Natural killer cell (primary cell): ENCODE data around the gene PHLDB2. TPM values are rescaled to one million over a fixed set of nuclear protein-coding genes. Genes with fewer than 3 reads are reported as not detected.

Experiments
- ATAC-seq, 3 donors: fragments of 150-1000 bp in 2 of 3; fragments of 200-7000 bp in 1 of 3; cut with Tn5 transposase; 1 replicate in 1 of 3; 2 replicates in 2 of 3; pipeline ENCODE4 v1.10.0; 2021; ENCODE audit warnings: mild to moderate bottlenecking in 2 of 3, moderate library complexity in 2 of 3
- DNase-seq, 2 donors: peaks; one replicate each; pipeline versions ENCODE4 v3.0.0 to v3.0.0-alpha.2; 2013 to 2021; ENCODE audit warnings: mixed read lengths in 1 of 2
- H3K27ac ChIP-seq: one replicate; pipeline ENCODE4 v1.5.1; 2013; ENCODE audit warnings: mild to moderate bottlenecking, low read length
- H3K27me3 ChIP-seq: one replicate; pipeline ENCODE4 v1.6.1; 2013; ENCODE audit warnings: low read length; ENCODE audit not compliant: control insufficient read depth, insufficient read depth
- H3K36me3 ChIP-seq: one replicate; pipeline ENCODE4 v1.6.1; 2013; ENCODE audit warnings: low read length; ENCODE audit not compliant: control insufficient read depth, insufficient read depth
- H3K4me1 ChIP-seq: one replicate; pipeline ENCODE4 v1.6.1; 2013; ENCODE audit warnings: low read length; ENCODE audit not compliant: control insufficient read depth, insufficient read depth
- H3K4me3 ChIP-seq: one replicate; pipeline ENCODE4 v1.5.1; 2013; ENCODE audit warnings: low read length
- H3K9me3 ChIP-seq: one replicate; pipeline ENCODE4 v1.6.1; 2013; ENCODE audit warnings: low read length; ENCODE audit not compliant: control insufficient read depth, insufficient read depth
- H3K27ac Mint-ChIP-seq, 2 donors: one replicate each; pipeline ENCODE4 v1.8.0; 2022; ENCODE audit warnings: mild to moderate bottlenecking in 2 of 2, mixed read lengths in 2 of 2, moderate library complexity in 1 of 2
- H3K27me3 Mint-ChIP-seq, 2 donors: one replicate each; pipeline ENCODE4 v1.8.0; 2022; ENCODE audit warnings: low read depth in 2 of 2, mixed read lengths in 2 of 2
- H3K36me3 Mint-ChIP-seq: one replicate; pipeline ENCODE4 v1.8.0; 2022; ENCODE audit warnings: mixed read lengths
- H3K4me1 Mint-ChIP-seq, 2 donors: one replicate each; pipeline ENCODE4 v1.8.0; 2022; ENCODE audit warnings: mixed read lengths in 2 of 2
- H3K4me3 Mint-ChIP-seq: one replicate; pipeline ENCODE4 v1.8.0; 2022; ENCODE audit warnings: mild to moderate bottlenecking, moderate library complexity, mixed read lengths
- H3K9me3 Mint-ChIP-seq, 2 donors: one replicate each; pipeline ENCODE4 v1.8.0; 2022; ENCODE audit warnings: mixed read lengths in 2 of 2
- CTCF ChIP-seq: fragments of 200-600 bp; IDR thresholded peaks from one replicate; pipeline ENCODE4 v1.8.0; 2022; ENCODE audit warnings: antibody characterized with exemption
- WGBS: methylation state at CpG from one replicate; pipeline ENCODE4 v1.1.7; 2013; ENCODE audit warnings: missing lambda C conversion rate; ENCODE audit not compliant: insufficient coverage; 5-methylcytosine and 5-hydroxymethylcytosine counted together
- intact Hi-C: fragments of 100-400 bp; cut with micrococcal nuclease; formaldehyde crosslinking; loops from one replicate; pipeline ENCODE4 v1.14.2; 2022
- total RNA-seq, 4 donors: library from RNA; stranded (reverse); fragments of 120-200 nt in 1 of 4; gene quantifications; one replicate each; pipeline versions ENCODE4 v1.2.3 to v1.2.4, GENCODE V29; 2013 to 2022

PHLDB2 gene
- total RNA-seq, 3 donors from 2014 or later (not counting 1 experiment from before 2014, with no cell fraction given), result 63.3 to 93.4 (median 64.0) TPM

- H3K4me1 Mint-ChIP-seq, result no peaks in the 10 kb centered on the region
- H3K27ac Mint-ChIP-seq, result no peak overlapping the region
- Histone ChIP-seq H3K27ac (no peak overlapping the region), H3K36me3 (peaks cover 12% of the 10 kb centered on the region), H3K4me1 (no peaks in the 10 kb centered on the region), H3K27me3 (no peaks in the 10 kb centered on the region), H3K4me3 (no peak overlapping the region), H3K9me3 (no peaks in the 10 kb centered on the region)
- H3K9me3 Mint-ChIP-seq, result no peaks in the 10 kb centered on the region
- ATAC-seq (no peak), DNase-seq (no peak)
- no peak for TF ChIP-seq CTCF
- H3K27me3 Mint-ChIP-seq, result no peaks in the 10 kb centered on the region
- 98% methylated on average over 4 of the region's 4 CpGs for WGBS
- no peak overlapping the region for H3K4me3 Mint-ChIP-seq
- intact Hi-C loops, result no loop called here
- peaks cover 11% of the 10 kb centered on the region for H3K36me3 Mint-ChIP-seq
Observed at GRCh38 chr3:111944372-111944771, 85.3 kb downstream of the PHLDB2 start.

GRCh38 chr3:111947231-111947630, 88.2 kb downstream of the PHLDB2 start:
- DNase-seq (no peak), ATAC-seq (no peak)
- Mint-ChIP-seq H3K9me3 (no peaks in the 10 kb centered on the region), H3K27ac (no peak overlapping the region), H3K27me3 (no peaks in the 10 kb centered on the region), H3K36me3 (peaks cover 7% of the 10 kb centered on the region), H3K4me1 (no peaks in the 10 kb centered on the region), H3K4me3 (no peak overlapping the region)
- no peaks in the 10 kb centered on the region for H3K9me3 ChIP-seq
- H3K27ac ChIP-seq, result no peak overlapping the region
- H3K4me3 ChIP-seq, result no peak overlapping the region
- no peaks in the 10 kb centered on the region for H3K4me1 ChIP-seq
- no peaks in the 10 kb centered on the region for H3K36me3 ChIP-seq
- no peaks in the 10 kb centered on the region for H3K27me3 ChIP-seq
- 83% methylated on average over 1 of the region's 1 CpG for WGBS
- TF ChIP-seq CTCF, result no peak
- intact Hi-C loops, result no loop called here

- H3K36me3 ChIP-seq, result peaks cover 7% of the 10 kb centered on the region
- H3K27me3 ChIP-seq, result no peaks in the 10 kb centered on the region
- Mint-ChIP-seq H3K4me1 (no peaks in the 10 kb centered on the region), H3K27ac (no peak overlapping the region), H3K36me3 (peaks cover 7% of the 10 kb centered on the region), H3K4me3 (no peak overlapping the region), H3K27me3 (no peaks in the 10 kb centered on the region), H3K9me3 (no peaks in the 10 kb centered on the region)
- 93% methylated on average over 9 of the region's 9 CpGs for WGBS
- no peak for TF ChIP-seq CTCF
- intact Hi-C loops, result no loop called here
- no peak overlapping the region for H3K4me3 ChIP-seq
- no peak for ATAC-seq
- DNase-seq, result no peak
- H3K9me3 ChIP-seq, result no peaks in the 10 kb centered on the region
- H3K4me1 ChIP-seq, result no peaks in the 10 kb centered on the region
- no peak overlapping the region for H3K27ac ChIP-seq
Observed at GRCh38 chr3:111948786-111949185, 89.7 kb downstream of the PHLDB2 start.

GRCh38 chr3:111949712-111950111, 90.6 kb downstream of the PHLDB2 start:
- no peaks in the 10 kb centered on the region for H3K9me3 ChIP-seq
- Mint-ChIP-seq H3K36me3 (peaks cover 7% of the 10 kb centered on the region), H3K4me3 (no peak overlapping the region), H3K27ac (no peak overlapping the region), H3K27me3 (no peaks in the 10 kb centered on the region), H3K9me3 (no peaks in the 10 kb centered on the region), H3K4me1 (no peaks in the 10 kb centered on the region)
- WGBS, result 94% methylated on average over 2 of the region's 3 CpGs
- intact Hi-C loops, result no loop called here
- H3K4me1 ChIP-seq, result no peaks in the 10 kb centered on the region
- no peak for TF ChIP-seq CTCF
- H3K27me3 ChIP-seq, result no peaks in the 10 kb centered on the region
- no peak overlapping the region for H3K4me3 ChIP-seq
- H3K27ac ChIP-seq, result no peak overlapping the region
- DNase-seq (no peak), ATAC-seq (no peak)
- peaks cover 7% of the 10 kb centered on the region for H3K36me3 ChIP-seq
